HG03135 (cell line): ENCODE measurements around the gene TMEM54.
"Not testable (repeated sequence)": the region's sequence is repeated elsewhere in the genome, so short reads cannot be mapped to it uniquely, and the experiment has no call there.

Experiments
- ATAC-seq: cut with Tn5 transposase; IDR thresholded peaks from one replicate; pipeline ENCODE4 v1.9.1; 2021; ENCODE audit warnings: mild to moderate bottlenecking, moderate library complexity; ENCODE audit not compliant: unreplicated experiment

The TMEM54 gene

DNA sequence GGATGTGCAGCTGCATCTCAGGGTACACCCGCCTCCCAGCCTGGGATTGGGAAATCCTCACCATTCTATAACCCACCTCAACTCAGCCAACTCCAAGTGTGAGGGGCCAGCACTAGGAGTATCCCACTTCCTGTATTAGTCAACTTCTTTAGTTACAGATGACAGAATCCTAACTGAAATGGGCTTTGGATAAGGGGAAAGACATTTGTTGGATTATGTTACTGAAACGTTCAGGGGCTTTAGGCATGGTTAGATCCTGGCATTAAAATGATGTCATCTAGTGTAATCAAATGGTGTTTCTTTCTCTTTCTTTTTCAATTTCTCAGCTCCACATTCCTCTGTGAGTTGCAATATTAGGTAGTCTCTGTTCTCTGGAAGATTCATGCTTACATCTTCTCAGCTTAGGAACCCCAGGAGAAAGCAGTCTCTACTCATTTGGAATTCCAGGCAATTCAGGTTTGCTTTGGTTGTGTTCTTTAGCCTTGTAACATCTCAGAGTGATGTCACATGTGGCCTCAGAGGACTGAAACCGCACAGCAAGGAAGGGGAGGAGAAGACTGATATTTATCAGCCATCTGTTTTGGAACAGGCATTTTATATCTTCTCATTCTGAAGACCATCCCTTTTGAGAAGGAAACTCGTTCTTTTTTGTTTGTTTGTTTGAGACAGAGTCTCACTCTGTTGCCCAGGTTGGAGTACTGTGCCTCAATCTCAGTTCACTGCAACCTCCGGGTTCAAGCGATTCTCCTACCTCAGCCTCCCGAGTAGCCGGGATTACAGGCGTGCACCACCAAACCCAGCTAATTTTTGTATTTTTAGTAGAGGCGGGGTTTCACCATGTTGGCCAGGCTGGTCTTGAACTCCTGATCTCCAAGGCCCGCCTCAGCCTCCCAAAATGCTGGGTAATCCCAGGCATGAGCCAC lies 18.9 kb upstream of the TMEM54 start:
- ATAC-seq, result no peak

DNA sequence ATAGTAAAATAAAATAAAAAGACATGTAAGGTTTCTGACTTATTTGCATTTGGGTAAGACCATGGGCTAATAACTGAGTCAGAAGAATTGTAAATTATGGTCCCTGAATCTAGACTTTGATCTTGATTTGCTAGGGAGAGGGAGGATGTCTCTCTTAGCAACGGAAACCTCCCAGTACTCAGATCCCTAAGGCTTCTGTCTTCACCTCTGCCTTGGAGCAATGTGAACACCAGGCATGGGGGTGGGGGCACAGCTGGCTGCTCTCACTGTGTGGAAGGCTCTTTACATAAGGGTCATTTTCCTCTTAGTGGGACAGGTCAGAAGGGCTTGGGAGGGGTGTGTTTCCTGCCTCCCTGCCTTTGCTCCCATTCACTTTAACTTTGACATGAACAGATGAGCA lies 17.0 kb upstream of the TMEM54 start:
- no peak for ATAC-seq

DNA sequence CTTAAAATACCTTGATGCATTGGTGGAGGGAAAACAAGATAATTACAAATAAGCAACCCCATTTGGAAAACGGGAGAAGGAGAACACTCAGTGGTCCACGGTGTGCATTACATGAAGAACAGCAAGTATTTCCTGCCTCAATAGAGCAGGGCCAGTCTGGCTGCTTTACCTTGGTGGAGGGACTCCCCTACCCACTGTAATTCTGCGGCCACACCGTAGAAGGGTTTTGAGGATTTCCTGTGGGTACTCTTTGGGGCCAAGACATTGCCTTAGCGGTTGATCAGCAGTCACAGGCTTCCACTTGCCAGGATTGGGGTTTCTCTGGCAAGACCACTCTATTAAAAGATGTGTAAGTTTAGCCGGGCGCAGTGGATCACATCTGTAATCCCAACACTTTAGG lies 16.3 kb upstream of the TMEM54 start:
- ATAC-seq, result no peak

DNA sequence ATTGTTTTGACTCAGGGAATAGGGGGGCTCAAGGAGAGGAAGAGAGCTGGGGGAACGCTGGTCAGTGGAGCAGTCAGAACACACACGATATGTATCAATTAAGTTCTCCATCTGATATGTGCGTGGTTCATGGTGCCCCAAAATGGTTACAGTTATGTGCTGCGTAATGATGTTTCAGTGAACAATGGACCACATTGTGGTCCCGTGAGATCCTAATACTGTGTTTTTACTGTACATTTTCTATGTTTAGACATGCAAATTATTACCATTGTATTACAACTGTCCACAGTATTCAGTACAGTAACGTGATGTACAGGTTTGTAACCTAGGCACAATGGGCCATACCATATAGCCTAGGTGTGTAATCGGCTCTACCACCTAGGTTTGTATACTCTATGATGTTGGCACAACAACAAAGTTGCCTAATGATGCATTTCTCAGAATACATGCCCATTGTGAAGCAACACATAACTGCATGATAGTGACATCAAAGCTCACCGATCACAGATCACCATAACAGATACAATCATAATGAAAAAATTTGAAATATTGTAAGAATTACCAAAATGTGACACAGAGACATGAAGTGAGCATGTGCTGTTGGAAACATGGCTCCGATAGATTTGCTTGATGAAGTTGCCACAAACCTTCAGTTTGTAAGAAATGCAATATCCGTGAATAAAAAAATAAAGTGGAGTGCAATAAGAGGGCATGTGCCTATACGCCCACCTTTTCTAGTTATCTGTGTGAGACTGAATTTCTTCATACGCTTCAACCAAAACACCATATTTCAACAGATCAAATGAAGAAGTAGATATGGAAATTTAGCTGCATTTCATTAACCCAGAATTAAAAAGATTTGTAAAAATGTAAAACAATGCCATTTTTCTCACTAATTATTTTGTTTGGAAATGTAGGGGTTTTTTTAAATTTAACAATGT lies 14.8 kb upstream of the TMEM54 start:
- no peak for ATAC-seq

DNA sequence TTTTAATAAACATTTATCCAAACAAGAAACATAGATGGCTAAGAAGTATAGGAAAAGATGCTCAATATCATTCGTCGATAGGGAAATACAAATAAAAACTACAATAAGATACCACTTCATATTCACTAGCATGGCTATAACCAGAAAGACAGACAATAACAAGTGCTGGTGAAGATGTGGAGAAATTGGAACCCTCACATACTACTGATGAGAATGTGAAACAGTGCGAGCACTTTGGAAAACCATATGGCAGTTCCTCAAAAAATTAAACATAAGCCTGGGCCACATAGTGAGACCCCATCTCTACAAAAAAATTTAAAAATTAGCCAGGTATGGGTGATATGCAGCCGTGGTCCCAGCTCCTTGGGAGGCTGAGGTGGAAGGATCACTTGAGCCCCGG lies 9.1 kb upstream of the TMEM54 start:
- ATAC-seq, result no peak

DNA sequence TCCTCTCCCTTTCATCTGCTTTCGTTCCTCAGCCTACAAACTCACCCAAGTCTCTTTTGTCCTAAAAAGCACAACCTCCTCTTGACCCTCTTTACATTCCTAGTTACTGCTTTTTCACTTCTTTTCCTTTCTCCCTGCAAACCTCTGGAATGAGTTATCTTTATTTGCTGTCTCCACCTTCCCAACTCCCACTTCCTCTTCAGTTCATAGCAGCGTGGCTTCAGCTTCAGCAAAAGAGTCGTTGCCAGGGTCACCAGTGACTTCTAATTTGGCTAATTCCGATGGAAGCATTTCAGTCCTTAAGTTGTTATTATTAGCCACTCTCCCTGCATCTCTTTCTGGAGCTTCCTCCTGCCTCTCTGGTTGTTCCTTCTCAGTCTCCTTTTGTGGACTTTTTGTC lies 6.2 kb upstream of the TMEM54 start:
- no peak for ATAC-seq

DNA sequence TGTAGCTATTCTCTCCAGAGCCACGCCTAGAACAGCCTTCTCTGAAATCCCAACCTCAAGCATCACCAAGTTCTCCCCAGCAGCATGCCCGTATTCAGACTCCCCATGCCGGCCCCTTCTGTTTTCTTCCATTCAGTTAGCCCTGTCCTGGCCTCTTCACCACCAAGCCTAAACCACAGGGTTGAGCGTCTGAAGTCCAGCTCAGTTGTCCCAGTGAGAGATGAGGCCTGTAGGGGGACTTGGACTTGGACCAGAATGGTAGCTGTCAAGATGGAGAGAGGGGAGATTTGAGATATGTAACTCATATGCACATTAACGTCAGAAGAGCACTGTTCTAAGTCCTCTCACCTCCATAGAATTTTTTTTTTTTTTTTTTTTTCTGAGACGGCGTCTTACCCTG lies 5.5 kb upstream of the TMEM54 start:
- no peak for ATAC-seq

DNA sequence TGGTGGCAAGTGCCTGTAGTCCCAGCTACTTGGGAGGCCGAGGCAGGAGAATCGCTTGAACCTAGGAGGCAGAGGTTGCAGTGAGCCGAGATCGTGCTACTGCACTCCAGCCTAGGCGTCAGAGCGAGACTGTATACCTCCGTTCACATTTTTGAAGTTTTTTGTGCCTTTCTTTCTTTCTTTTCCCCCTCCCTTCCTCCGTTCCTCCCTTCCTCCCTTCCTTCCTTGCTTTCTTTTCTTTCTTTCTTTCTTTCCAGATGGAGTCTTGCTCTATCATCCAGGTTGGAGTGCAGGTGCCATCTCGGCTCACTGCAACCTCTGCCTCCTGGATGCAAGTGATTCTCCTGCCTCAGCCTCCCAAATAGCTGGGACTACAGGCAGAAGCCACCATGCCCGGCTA lies 4.4 kb upstream of the TMEM54 start:
- not testable (repeated sequence) for ATAC-seq

DNA sequence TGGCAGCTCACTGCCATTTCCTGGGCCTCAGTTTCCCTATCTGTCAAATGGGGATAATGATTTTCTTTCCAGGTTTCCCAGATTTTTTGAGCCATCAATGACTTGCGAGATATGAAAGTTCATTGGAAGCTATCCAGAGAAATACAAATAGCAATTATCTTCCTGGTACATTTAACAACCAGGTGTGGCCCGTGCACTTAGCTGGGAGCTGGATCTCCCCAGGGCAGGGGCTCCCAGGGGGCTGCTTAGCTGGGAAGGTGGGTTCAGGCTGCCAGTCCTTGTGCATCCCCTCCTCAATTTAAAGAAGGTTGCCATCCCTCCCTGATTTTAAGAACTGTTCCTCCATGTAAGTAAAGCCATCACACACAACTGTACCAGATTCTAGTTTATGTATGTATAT lies 3.6 kb upstream of the TMEM54 start:
- ATAC-seq, result no peak

DNA sequence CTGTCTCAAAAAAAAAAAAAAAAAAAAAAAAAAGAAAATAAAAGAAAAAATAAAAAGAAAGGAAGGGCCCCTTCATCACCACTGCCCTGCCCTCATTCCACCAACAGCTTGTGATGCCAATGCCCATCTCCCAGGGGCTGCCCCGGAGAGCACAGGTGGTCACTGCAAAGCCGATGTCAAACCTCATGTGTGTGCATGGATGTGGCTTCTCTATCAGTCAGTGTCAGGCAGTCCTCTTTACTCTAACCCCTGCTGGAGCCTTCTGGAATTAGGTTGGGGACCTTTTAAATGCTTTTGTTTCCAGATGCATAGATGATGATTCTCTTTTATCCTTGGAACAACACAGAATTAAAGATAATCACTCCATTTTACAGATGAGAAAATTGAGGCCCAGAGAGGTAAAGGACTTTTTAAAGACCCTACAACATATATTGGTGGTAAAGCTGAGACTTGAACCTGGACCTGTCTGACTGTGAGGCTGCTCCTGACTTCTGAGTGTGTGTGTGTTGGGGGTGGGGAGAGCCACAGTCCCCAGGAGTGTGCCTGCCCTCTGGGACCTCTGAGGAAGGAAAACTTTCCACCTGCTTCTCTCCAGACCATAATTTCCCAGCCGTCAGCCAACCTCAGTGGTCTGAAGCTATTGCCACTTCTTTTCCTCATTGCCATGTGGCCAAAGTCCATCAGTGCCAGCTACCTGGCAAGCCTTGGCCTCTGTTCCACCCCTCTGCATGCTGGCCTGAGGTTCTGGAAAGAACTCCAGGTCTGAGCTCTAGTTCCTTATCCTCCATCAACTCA lies 3.0 kb upstream of the TMEM54 start:
- no peak for ATAC-seq

DNA sequence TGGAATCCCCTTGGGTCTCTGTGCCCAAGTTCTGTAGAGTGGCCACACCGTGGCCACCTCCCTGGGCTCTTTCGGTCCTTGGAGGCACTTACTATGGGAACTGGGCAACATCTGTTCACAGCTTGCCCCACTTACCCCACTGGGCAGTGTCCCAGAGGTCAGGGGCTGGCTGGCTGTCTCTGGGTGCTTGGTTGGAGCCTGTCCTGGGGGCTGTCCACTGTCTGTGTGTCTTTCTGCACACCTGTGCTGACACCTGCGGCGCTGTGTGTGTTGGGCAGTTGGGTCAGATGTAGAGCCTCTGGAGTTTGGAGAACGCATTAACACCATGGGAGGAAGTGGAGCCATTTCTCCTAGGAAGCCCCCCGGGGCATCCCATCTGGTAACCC lies 1.3 kb upstream of the TMEM54 start:
- ATAC-seq, result no peak

DNA sequence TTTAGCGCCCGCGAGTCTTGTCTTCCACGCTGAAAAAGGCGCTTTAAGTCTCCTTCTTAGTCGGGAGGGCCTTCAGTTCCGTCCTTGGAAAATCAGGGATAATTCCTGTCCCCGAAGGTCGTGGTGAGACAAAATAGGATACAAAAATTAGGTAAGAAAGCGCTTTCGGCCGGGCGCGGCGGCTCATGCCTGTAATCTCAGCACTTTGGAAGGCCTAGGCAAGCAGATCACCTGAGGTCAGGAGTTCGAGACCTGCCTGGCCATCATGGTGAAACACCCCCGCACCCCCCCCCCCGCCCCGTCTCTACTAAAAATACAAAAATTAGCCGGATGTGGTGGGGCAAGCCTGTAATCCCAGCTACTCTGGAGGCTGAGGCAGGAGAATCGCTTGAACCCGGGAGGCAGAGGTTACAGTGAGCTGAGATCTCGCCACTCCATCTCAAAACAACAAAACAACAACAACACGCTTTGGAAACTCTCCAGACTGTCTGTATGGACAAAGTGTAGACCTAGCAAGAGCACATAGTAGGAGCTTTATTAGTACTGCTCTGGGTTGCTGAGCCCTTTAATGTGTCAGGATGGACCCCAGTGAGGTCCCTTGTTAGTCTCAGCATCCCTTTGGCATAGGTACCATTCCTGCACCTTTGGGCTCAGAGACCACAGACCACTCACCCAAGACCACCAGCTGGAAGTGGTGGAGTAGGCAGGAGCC lies 790 bp upstream of the TMEM54 start:
- no peak for ATAC-seq

DNA sequence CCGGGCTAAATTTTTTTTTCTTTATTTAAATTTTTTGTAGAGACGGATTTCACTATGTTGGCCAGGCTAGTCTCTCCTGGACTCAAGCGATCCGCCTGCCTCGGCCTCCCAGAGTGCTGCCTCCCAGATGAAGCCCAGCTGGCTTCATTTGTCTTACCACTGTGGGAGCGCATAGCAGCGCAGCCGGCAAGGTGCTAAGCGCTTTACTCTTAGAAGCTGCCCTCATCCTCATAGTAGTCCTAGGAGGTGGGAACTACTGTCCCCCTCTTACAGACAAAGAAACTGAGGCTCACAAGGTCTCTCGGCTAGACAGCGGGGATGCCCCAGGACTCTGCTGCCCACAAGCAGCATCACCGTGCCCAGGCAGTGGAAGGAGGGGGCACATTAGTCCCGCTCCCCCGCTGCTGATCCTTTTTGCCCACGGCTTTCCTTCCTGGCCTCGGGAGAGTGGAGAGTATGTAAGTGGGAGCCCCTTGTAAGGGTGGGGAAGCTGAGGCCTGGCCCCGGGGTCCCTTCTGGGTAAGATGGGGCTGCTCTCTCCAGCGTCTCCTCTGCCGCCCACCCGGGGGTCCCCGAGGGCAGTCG lies 726 bp downstream of the TMEM54 start:
- no peak for ATAC-seq

DNA sequence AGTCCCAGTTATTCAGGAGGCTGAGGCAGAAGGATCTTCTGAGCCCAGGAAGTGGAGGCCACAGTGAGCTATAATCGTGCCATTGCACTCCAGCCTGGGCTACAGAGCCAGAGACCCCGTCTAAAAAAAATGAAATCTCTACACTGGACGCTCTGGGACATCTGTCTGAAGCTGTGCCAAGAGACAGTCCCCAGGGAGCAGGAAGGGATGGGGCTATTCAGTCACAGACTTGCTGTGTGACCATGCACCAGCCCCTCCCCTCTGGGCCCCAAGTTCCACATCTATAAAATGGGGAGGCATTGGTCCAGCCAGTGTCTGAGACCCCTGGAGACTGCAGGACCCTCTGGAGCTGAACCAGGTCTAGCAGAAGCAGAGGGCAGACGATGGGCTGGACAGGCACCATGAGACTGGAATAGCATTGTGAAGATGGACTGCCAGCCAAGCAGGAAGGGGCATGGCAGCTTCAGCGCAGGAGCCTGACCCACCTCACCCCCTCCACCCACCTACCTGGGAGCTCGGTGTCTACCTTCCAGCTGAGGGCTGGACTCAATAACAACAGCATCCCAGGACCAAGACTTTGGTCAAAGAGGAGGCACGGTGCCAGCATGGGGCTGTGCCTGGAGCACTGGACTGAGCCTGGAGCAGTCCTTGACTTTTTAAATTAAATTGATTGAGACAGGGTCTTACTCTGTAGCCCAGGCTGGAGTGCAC lies 1.4 kb downstream of the TMEM54 start:
- no peak for ATAC-seq

DNA sequence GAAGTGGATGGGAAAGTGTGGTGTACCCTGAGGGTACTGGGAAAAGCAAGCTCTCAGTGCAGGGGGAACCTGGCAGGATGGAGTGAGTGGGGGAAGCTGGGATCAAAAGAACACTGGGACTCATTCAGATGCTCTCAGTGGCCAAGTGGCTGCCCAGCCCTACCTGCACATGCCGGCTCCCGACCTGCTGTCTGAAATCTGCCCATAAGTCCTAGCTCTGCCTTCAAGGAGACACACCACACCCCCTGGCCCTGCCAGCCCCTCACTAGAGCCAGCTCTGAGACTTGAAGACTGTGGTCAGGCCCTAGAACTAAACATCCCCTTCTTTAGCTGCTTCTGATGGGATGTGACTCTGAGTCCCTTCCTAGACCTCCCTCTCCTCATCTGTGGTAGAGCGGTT lies 2.2 kb downstream of the TMEM54 start:
- ATAC-seq, result no peak

DNA sequence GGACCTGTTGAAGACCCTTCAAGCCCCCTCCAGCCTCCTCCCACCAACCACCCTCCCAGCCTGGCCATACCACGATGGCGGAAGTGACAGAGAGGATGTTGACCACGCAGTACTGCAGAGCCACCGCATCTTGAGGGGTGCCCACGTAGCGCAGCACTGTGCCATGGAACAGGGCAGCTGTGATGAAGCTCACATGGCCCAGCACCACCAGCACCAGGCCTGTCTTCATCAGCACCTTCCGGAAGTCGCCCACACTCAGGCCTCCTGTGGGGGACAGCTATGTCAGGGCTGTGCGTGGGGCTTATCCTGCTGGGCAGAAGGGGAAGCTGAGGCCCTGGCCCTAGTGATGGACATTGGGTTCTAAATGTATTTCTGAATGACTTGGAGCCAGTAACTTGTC lies 3.1 kb downstream of the TMEM54 start:
- no peak for ATAC-seq

DNA sequence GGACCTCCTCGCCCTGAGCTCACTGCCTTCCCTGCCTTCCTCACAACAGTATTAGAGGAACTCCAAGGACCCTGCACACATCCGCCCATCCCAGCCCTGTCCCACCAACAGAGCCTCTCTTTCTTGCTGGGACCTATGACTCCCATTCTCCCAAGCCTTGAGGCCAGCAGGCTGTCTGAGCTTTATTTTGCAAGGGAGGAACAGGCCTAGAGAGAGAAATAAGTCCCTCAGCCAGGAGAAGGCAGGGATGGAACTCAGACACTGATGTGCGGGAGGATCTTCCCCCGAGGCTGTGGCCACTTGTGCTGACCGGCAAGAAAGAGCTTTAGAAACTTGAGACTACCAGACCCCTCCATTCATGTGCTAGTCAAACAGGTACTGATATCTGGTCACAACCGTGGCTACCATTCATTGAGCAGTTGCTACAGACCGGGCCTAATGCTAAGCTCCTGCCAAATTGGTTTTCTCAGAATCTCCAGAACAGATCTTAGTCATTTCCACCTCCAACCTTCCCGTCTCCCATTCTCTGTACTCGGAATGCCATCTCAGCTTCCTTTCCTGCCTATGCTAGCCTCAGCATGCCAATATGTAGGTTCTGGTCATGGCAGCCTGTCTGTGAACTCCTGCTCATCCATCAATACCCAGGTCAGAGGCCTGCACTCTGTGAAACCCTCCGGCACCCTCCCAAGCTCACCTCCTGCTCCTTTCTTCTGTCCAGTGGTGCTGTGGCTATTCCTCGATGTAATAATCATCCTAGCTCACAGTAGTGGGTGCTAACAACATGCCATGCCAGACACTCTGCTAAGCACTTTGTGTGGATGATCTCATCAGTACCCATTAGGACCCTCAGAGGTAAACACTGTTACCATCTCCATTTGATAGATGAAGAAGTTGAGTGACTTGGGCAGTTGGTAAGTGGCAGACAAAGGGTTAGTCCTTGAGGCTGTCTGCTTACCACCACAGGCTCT lies 3.8 kb downstream of the TMEM54 start:
- no peak for ATAC-seq

DNA sequence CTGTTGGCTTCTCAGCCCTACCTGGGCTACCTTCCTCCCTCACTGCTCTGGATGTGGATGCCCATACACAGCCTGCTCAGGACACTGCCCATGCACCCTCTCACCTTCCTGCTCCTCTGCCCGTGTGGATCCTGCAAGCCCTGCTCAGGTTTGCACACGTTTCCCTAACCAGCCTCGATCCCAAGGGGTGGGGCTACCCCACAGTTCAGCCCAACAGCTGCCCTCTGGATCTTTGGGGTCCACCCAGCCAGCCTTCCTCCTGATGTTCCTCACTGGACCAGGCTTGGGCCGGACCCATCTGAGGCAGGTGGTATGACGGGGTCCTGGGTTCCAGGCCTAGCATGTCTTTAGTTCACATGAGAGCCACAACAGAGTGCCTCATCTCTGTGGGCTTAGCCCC lies 4.7 kb downstream of the TMEM54 start:
- no peak for ATAC-seq
